ENCODE data around the gene TMPRSS4. TPM values are rescaled to one million over a fixed set of nuclear protein-coding genes. Genes with fewer than 3 reads are reported as not detected.

TMPRSS4 gene
- total and polyA plus RNA-seq, 2 experiments from 2014 or later = 0.10 to 0.58 TPM

DNA sequence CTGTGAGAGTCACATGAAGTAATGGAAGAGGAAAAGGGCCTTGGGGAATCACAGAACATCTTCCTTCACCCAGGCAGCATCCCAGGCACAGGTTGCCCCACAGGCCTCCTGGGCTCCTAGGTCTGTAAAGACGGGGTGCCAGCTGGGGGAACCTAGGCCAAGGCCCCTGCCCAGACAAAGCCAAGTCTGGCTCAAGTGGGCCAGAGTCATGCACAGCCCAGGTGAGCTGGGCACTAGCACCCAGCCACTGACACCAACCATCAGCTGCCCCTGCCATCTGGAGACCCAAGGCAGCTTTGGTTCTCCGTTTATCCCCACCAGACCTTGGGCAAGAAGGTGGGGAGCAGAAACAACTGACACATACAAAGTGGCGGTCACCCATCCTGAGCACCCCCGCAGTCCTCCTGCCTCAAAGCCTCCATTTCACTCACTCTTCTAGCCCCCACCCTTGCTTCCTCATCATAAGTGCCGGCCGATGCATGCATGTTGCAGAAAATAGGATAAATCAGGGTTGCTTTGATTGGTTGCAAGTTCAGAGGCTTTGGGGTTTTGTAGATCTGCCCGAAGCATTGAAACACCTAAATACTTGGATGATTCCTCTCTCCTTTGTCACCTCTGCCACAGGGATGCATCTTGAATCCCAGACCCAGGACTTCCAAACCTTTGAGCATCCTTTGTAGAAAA lies 26.5 kb upstream of the TMPRSS4 start (continued):
- no peak for TF ChIP-seq REST (IDR thresholded peaks at IDR 0.05; ENCODE audit: unreplicated experiment)
- no peak for TF ChIP-seq CTCF (conservative IDR thresholded peaks at IDR 0.05; ENCODE audit: low read depth in 2 of 2)

DNA sequence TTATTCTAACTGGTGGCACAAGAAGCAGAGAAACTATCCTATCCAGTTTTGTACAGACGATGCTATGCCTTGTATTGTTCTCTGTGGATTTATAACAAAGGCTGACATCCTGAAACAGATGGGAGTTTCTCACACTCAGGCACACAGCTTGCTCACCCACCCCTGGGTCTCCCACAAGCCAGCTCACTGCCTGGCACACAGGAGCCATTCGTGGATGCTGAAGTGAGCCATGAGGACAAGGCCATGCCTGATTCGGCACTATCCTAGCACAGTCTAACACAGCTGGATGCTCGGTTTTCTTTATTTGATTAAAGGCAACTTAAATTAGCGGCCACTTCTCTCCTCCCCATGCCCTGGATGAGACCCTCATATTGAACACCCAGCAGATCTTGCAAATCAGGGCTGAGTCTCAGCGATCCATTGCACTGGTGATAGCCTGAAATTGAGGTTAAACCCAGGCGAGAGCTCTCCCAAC lies 25.7 kb upstream of the TMPRSS4 start:
- H3K4me3 Mint-ChIP-seq = no peak overlapping the region
- TF ChIP-seq EZH2phosphoT487 (IDR thresholded peaks at IDR 0.05; ENCODE audit: unreplicated experiment) (no peak), EZH2 (IDR thresholded peaks at IDR 0.05; ENCODE audit: low read depth, unreplicated experiment) (no peak), ZNF114 (CRISPR knock-in tag; IDR thresholded peaks at IDR 0.05) (no peak), ZNF462 (CRISPR knock-in tag; IDR thresholded peaks at IDR 0.05) (no peak), JUNB (IDR thresholded peaks at IDR 0.05; ENCODE audit: unreplicated experiment) (no peak)
- TF ChIP-seq, protein P1, sequence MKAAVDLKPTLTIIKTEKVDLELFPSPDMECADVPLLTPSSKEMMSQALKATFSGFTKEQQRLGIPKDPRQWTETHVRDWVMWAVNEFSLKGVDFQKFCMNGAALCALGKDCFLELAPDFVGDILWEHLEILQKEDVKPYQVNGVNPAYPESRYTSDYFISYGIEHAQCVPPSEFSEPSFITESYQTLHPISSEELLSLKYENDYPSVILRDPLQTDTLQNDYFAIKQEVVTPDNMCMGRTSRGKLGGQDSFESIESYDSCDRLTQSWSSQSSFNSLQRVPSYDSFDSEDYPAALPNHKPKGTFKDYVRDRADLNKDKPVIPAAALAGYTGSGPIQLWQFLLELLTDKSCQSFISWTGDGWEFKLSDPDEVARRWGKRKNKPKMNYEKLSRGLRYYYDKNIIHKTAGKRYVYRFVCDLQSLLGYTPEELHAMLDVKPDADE (IDR thresholded peaks at IDR 0.05) = no peak

More for the DNA sequence above, 25.7 kb upstream of the TMPRSS4 start:
- Mint-ChIP-seq H3K27me3 (ENCODE audit: insufficient read depth, low read depth, poor library complexity) (peaks cover 3% of the 10 kb centered on the region), H3K27ac (no peak overlapping the region), H3K4me1 (no peaks in the 10 kb centered on the region), H3K36me3 (ENCODE audit: low read depth) (no peaks in the 10 kb centered on the region), H3K9me3 (no peaks in the 10 kb centered on the region; the same call in 2 of the 3 replicates)
- Histone ChIP-seq H3K4me3 (no peak overlapping the region), H4K20me1 (replicated peaks; ENCODE audit: insufficient read depth) (no peaks in the 10 kb centered on the region; the same call in 1 of the 2 replicates), H3K9me2 (ENCODE audit: insufficient read depth) (no peaks in the 10 kb centered on the region), H3K27ac (ENCODE audit: low read depth) (no peak overlapping the region), H3F3A (replicated peaks; ENCODE audit: low read depth) (no peaks in the 10 kb centered on the region), H2AFZ (no peak overlapping the region), H3K4me1 (ENCODE audit: insufficient read depth) (no peaks in the 10 kb centered on the region), H3K79me2 (replicated peaks; ENCODE audit: insufficient read depth) (no peaks in the 10 kb centered on the region), H3K4me2 (no peak overlapping the region), H3K36me3 (ENCODE audit: insufficient read depth) (no peaks in the 10 kb centered on the region), H3K27me3 (ENCODE audit: insufficient read depth) (no peaks in the 10 kb centered on the region)
- DNase-seq (ENCODE audit: low spot score) = no peak
- ATAC-seq = no peak
